ENCODE data around the gene IGFL4.
"Not testable (repeated sequence)": the region's sequence is repeated elsewhere in the genome, so short reads cannot be mapped to it uniquely, and the experiment has no call there.

Gene IGFL4

GRCh38 chr19:46040952-46041500 lies at the start of gene IGFL4:
Gene IGFL4 (minus strand): TSS chr19:46041002. CDS start chr19:46040962, 40 bp downstream.
- Mint-ChIP-seq H3K27ac (no peak within 1 kb of the TSS), H3K4me1 (no peaks in the 10 kb centered on the region), H3K4me3 (no peak within 1 kb of the TSS), H3K36me3 (no peaks in the 10 kb centered on the region), H3K27me3 (peaks cover 48% of the 10 kb centered on the region), H3K9me3 (no peaks in the 10 kb centered on the region)
- DNase-seq: no peak
- CTCF ChIA-PET: interaction anchor here (0.8 kb wide), 1 partner anchor 12 kb away, joined by 3 read pairs; no protein-coding TSS in a partner anchor

GRCh38 chr19:46090444-46090843 lies 49.6 kb upstream of the IGFL4 start:
- Mint-ChIP-seq H3K27me3 (peaks cover 28% of the 10 kb centered on the region), H3K4me3 (no peak overlapping the region), H3K36me3 (peaks cover 3% of the 10 kb centered on the region), H3K9me3 (peaks cover 11% of the 10 kb centered on the region), H3K27ac (no peak overlapping the region), H3K4me1 (no peaks in the 10 kb centered on the region)
- CTCF ChIA-PET: no interaction called here
- no peak for DNase-seq

- H3K27ac Mint-ChIP-seq: no peak overlapping the region
- CTCF ChIA-PET: no interaction called here
- DNase-seq: no peak
- H3K36me3 Mint-ChIP-seq: peaks cover 3% of the 10 kb centered on the region
- peaks cover 28% of the 10 kb centered on the region for H3K27me3 Mint-ChIP-seq
- no peaks in the 10 kb centered on the region for H3K4me1 Mint-ChIP-seq
- H3K9me3 Mint-ChIP-seq: peaks cover 16% of the 10 kb centered on the region
- no peak overlapping the region for H3K4me3 Mint-ChIP-seq
These were observed 48.6 kb upstream of the IGFL4 start for GRCh38 chr19:46089432-46089831.

- no peak overlapping the region for H3K27ac Mint-ChIP-seq
- peaks cover 3% of the 10 kb centered on the region for H3K36me3 Mint-ChIP-seq
- H3K4me1 Mint-ChIP-seq: no peaks in the 10 kb centered on the region
- peaks cover 32% of the 10 kb centered on the region for H3K27me3 Mint-ChIP-seq
- H3K9me3 Mint-ChIP-seq: peaks cover 16% of the 10 kb centered on the region
- DNase-seq: no peak
- CTCF ChIA-PET: interaction anchor here (0.9 kb wide), 1 partner anchor 270 kb away, joined by 3 read pairs; no protein-coding TSS in a partner anchor
- no peak overlapping the region for H3K4me3 Mint-ChIP-seq
These were observed 47.3 kb upstream of the IGFL4 start for GRCh38 chr19:46088101-46088500.

- H3K27me3 Mint-ChIP-seq: peaks cover 39% of the 10 kb centered on the region
- CTCF ChIA-PET: no interaction called here
These were observed 45.1 kb upstream of the IGFL4 start for GRCh38 chr19:46085888-46086287.

GRCh38 chr19:46082728-46083050 lies 41.9 kb upstream of the IGFL4 start:
- Mint-ChIP-seq H3K4me3 (no peak overlapping the region), H3K4me1 (no peaks in the 10 kb centered on the region), H3K9me3 (peaks cover 20% of the 10 kb centered on the region), H3K36me3 (peaks cover 3% of the 10 kb centered on the region), H3K27me3 (peaks cover 49% of the 10 kb centered on the region), H3K27ac (no peak overlapping the region)
- CTCF ChIA-PET: interaction anchor here (0.6 to 5.7 kb wide), 6 partner anchors 34 to 198 kb away, joined by 3 to 63 read pairs (median 4); no protein-coding TSS in a partner anchor
- DNase-seq: no peak

More at GRCh38 chr19:46085888-46086287, 45.1 kb upstream of the IGFL4 start:
- peaks cover 3% of the 10 kb centered on the region for H3K36me3 Mint-ChIP-seq
- no peak overlapping the region for H3K4me3 Mint-ChIP-seq
- no peak for DNase-seq
- no peak overlapping the region for H3K27ac Mint-ChIP-seq
- peaks cover 16% of the 10 kb centered on the region for H3K9me3 Mint-ChIP-seq
- no peaks in the 10 kb centered on the region for H3K4me1 Mint-ChIP-seq

GRCh38 chr19:46081928-46082727 lies 41.3 kb upstream of the IGFL4 start:
- CTCF ChIA-PET: interaction anchor here (0.6 to 5.7 kb wide), 7 partner anchors 11 to 199 kb away, joined by 3 to 63 read pairs (median 4); no protein-coding TSS in a partner anchor
- H3K9me3 Mint-ChIP-seq: peaks cover 20% of the 10 kb centered on the region
- no peak overlapping the region for H3K27ac Mint-ChIP-seq
- no peak overlapping the region for H3K4me3 Mint-ChIP-seq
- peaks cover 49% of the 10 kb centered on the region for H3K27me3 Mint-ChIP-seq
- DNase-seq: no peak
- H3K36me3 Mint-ChIP-seq: peaks cover 3% of the 10 kb centered on the region
- H3K4me1 Mint-ChIP-seq: peaks cover 1% of the 10 kb centered on the region

- Mint-ChIP-seq H3K9me3 (peaks cover 12% of the 10 kb centered on the region), H3K4me3 (no peak overlapping the region), H3K27ac (no peak overlapping the region), H3K27me3 (peaks cover 60% of the 10 kb centered on the region), H3K36me3 (no peaks in the 10 kb centered on the region), H3K4me1 (peaks cover 2% of the 10 kb centered on the region)
- CTCF ChIA-PET: interaction anchor here (3.9 to 5.7 kb wide), 2 partner anchors 108 to 184 kb away, joined by 26 to 63 read pairs; no protein-coding TSS in a partner anchor
- DNase-seq: no peak
These were observed 39.8 kb upstream of the IGFL4 start for GRCh38 chr19:46080561-46080960.

GRCh38 chr19:46079576-46079975 lies 38.8 kb upstream of the IGFL4 start:
- peaks cover 6% of the 10 kb centered on the region for H3K9me3 Mint-ChIP-seq
- no peak overlapping the region for H3K4me3 Mint-ChIP-seq
- H3K36me3 Mint-ChIP-seq: no peaks in the 10 kb centered on the region
- H3K27ac Mint-ChIP-seq: no peak overlapping the region
- peaks cover 67% of the 10 kb centered on the region for H3K27me3 Mint-ChIP-seq
- CTCF ChIA-PET: interaction anchor here (1.0 to 5.7 kb wide), 5 partner anchors 43 to 190 kb away, joined by 3 to 63 read pairs (median 8); no protein-coding TSS in a partner anchor
- no peak for DNase-seq
- peaks cover 2% of the 10 kb centered on the region for H3K4me1 Mint-ChIP-seq

GRCh38 chr19:46078573-46079332 lies 38.0 kb upstream of the IGFL4 start:
- not testable (repeated sequence) for H3K9me3 Mint-ChIP-seq, H3K4me1 Mint-ChIP-seq, H3K36me3 Mint-ChIP-seq, H3K27ac Mint-ChIP-seq, H3K4me3 Mint-ChIP-seq
- H3K27me3 Mint-ChIP-seq: peaks cover 74% of the 10 kb centered on the region
- CTCF ChIA-PET: interaction anchor here (0.7 to 5.7 kb wide), 11 partner anchors 14 to 265 kb away, joined by 3 to 63 read pairs (median 4); partner anchors contain the start of gene SYMPK
- peak; percentile 28 for DNase-seq

GRCh38 chr19:46077815-46078167 lies 37.0 kb upstream of the IGFL4 start:
- peaks cover 75% of the 10 kb centered on the region for H3K27me3 Mint-ChIP-seq
- no peaks in the 10 kb centered on the region for H3K36me3 Mint-ChIP-seq
- peaks cover 2% of the 10 kb centered on the region for H3K4me1 Mint-ChIP-seq
- CTCF ChIA-PET: interaction anchor here (0.7 to 5.7 kb wide), 9 partner anchors 13 to 264 kb away, joined by 3 to 63 read pairs (median 5); partner anchors contain the start of gene SYMPK
- H3K4me3 Mint-ChIP-seq: no peak overlapping the region
- no peak for DNase-seq
- H3K9me3 Mint-ChIP-seq: peaks cover 6% of the 10 kb centered on the region
- H3K27ac Mint-ChIP-seq: no peak overlapping the region

- peak; percentile 48 for DNase-seq
- Mint-ChIP-seq H3K4me1 (peaks cover 2% of the 10 kb centered on the region), H3K27ac (no peak overlapping the region), H3K9me3 (peaks cover 6% of the 10 kb centered on the region), H3K36me3 (no peaks in the 10 kb centered on the region), H3K27me3 (peaks cover 76% of the 10 kb centered on the region), H3K4me3 (no peak overlapping the region)
- CTCF ChIA-PET: interaction anchor here (1.1 to 5.7 kb wide), 4 partner anchors 48 to 188 kb away, joined by 3 to 63 read pairs (median 6); no protein-coding TSS in a partner anchor
These were observed 36.4 kb upstream of the IGFL4 start for GRCh38 chr19:46076951-46077814.

Measured in activated naive CD4-positive, alpha-beta T cell treated with anti-CD3 and anti-CD28 coated beads, Interleukin-2, amount 10 ng/mL, durations not matched to agents 7 days and 5 days (primary cell).